GM13977 (cell line): ENCODE data around the gene POGLUT3.

Experiments used
- DNase-seq: peaks from one replicate; pipeline ENCODE4 v3.0.0; 2012; ENCODE audit warnings: low spot score
- CTCF ChIP-seq: IDR thresholded peaks from 2 replicates; pipeline ENCODE4 v1.5.1; 2012; ENCODE audit warnings: mild to moderate bottlenecking, control low read depth; ENCODE audit not compliant: insufficient read depth; ENCODE audit errors: extremely low read depth, missing control alignments
- in situ Hi-C: fragments of 300-500 bp; cut with MboI; formaldehyde crosslinking; loops from one replicate; pipeline ENCODE4 v1.12.0; 2022; ENCODE audit warnings: low sequenced_read_pairs, low pct_unique_long_range_greater_than_20kb, mixed read lengths, inconsistent platforms; ENCODE audit not compliant: unreplicated experiment

Gene POGLUT3

GRCh38 chr11:108536783-108537182 is 38.6 kb upstream of the POGLUT3 start:
- in situ Hi-C loops = no loop called here
- DNase-seq = no peak
- TF ChIP-seq CTCF = no peak

- no peak for TF ChIP-seq CTCF
- DNase-seq = no peak
- in situ Hi-C loops = no loop called here
Observed at GRCh38 chr11:108535384-108535955, 37.3 kb upstream of the POGLUT3 start.

GRCh38 chr11:108534274-108534882 is 36.2 kb upstream of the POGLUT3 start:
- TF ChIP-seq CTCF = no peak
- in situ Hi-C loops = no loop called here
- no peak for DNase-seq

- no peak for TF ChIP-seq CTCF
- in situ Hi-C loops = no loop called here
- DNase-seq = no peak
Observed at GRCh38 chr11:108530426-108530825, 32.2 kb upstream of the POGLUT3 start.

GRCh38 chr11:108527382-108527781 is 29.2 kb upstream of the POGLUT3 start:
- in situ Hi-C loops = no loop called here
- DNase-seq = no peak
- TF ChIP-seq CTCF = no peak

- in situ Hi-C loops = no loop called here
- no peak for TF ChIP-seq CTCF
- DNase-seq = no peak
Observed at GRCh38 chr11:108525161-108525560, 27.0 kb upstream of the POGLUT3 start.
